ENCODE measurements around the gene CTDSPL2. TPM values are rescaled to one million over a fixed set of nuclear protein-coding genes. Genes with fewer than 3 reads are reported as not detected.

CTDSPL2 gene
- total RNA-seq, 1 donor from 2014 or later = 40.4 TPM

- H3K36me3 ChIP-seq (ENCODE audit: insufficient read depth, low read length) = peaks cover 9% of the 10 kb centered on the region
- H3K4me1 ChIP-seq (ENCODE audit: insufficient read depth, low read length) = peaks cover 2% of the 10 kb centered on the region
- no peak overlapping the region for H3K4me3 Mint-ChIP-seq (ENCODE audit: unreplicated experiment)
- H3K9ac ChIP-seq (ENCODE audit: low read length) = no peak overlapping the region
- H3K9me3 ChIP-seq (ENCODE audit: insufficient read depth, low read depth, low read length) = no peaks in the 10 kb centered on the region
- FAIRE-seq (no peak), DNase-seq (ENCODE audit: low read depth) (no peak)
- peaks cover 9% of the 10 kb centered on the region for H3K79me2 ChIP-seq (ENCODE audit: insufficient read depth, low read length)
- H2AFZ ChIP-seq (ENCODE audit: low read depth, low read length) = no peak overlapping the region
- TF ChIP-seq, protein P1, sequence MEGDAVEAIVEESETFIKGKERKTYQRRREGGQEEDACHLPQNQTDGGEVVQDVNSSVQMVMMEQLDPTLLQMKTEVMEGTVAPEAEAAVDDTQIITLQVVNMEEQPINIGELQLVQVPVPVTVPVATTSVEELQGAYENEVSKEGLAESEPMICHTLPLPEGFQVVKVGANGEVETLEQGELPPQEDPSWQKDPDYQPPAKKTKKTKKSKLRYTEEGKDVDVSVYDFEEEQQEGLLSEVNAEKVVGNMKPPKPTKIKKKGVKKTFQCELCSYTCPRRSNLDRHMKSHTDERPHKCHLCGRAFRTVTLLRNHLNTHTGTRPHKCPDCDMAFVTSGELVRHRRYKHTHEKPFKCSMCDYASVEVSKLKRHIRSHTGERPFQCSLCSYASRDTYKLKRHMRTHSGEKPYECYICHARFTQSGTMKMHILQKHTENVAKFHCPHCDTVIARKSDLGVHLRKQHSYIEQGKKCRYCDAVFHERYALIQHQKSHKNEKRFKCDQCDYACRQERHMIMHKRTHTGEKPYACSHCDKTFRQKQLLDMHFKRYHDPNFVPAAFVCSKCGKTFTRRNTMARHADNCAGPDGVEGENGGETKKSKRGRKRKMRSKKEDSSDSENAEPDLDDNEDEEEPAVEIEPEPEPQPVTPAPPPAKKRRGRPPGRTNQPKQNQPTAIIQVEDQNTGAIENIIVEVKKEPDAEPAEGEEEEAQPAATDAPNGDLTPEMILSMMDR (IDR thresholded peaks at IDR 0.05; ENCODE audit: insufficient read depth, low read depth, low read length) = no peak
- no peak for TF ChIP-seq EZH2 (IDR thresholded peaks at IDR 0.05; ENCODE audit: insufficient read depth, low read length)
- H3K27me3 ChIP-seq (ENCODE audit: insufficient read depth, low read length) = no peaks in the 10 kb centered on the region
- no peak overlapping the region for H3K4me2 ChIP-seq (ENCODE audit: low read length)
- no peaks in the 10 kb centered on the region for H3K27me3 Mint-ChIP-seq (ENCODE audit: low read depth, unreplicated experiment)
- H3K4me3 ChIP-seq (ENCODE audit: insufficient read depth, low read depth, low read length) = no peak overlapping the region
- H3K27ac Mint-ChIP-seq (ENCODE audit: unreplicated experiment) = no peak overlapping the region
- no peak overlapping the region for H3K27ac ChIP-seq (ENCODE audit: low read depth, low read length)
- H4K20me1 ChIP-seq (ENCODE audit: insufficient read depth, low read length) = no peaks in the 10 kb centered on the region
- H3K9me3 Mint-ChIP-seq (ENCODE audit: unreplicated experiment) = no peaks in the 10 kb centered on the region
- no peaks in the 10 kb centered on the region for H3K36me3 Mint-ChIP-seq (ENCODE audit: low read depth, unreplicated experiment)
- H3K4me1 Mint-ChIP-seq (ENCODE audit: low read depth, unreplicated experiment) = peaks cover 2% of the 10 kb centered on the region
Observed at GRCh38 chr15:44495562-44495961, 68.1 kb downstream of the CTDSPL2 start.

DNA sequence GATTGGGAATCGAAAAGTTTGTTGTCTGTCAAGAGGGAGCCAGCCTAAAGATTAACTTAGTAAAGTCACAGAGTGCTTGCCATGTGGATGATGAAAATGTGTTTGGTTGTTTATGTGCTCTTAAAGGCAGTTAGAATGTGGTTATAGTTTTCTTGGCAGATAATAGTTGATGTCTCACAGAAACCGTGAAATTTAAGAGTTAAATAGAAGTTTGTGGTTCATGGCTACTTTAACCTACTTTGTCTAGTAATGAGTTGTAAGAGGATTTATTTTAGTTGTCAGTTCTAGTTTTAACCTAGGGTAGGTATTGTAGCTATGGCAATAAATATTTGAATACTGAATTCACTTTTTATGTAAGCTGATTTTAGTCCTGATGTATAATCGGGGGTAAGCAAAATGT, 73.1 kb downstream of the CTDSPL2 start:
- Histone ChIP-seq H3K79me2 (ENCODE audit: insufficient read depth, low read length) (peaks cover 5% of the 10 kb centered on the region), H3K4me3 (ENCODE audit: insufficient read depth, low read depth, low read length) (no peak overlapping the region), H3K9me3 (ENCODE audit: insufficient read depth, low read depth, low read length) (no peaks in the 10 kb centered on the region), H3K4me1 (ENCODE audit: insufficient read depth, low read length) (no peaks in the 10 kb centered on the region), H3K36me3 (ENCODE audit: insufficient read depth, low read length) (peaks cover 10% of the 10 kb centered on the region), H4K20me1 (ENCODE audit: insufficient read depth, low read length) (no peaks in the 10 kb centered on the region), H3K9ac (ENCODE audit: low read length) (no peak overlapping the region), H3K4me2 (ENCODE audit: low read length) (no peak overlapping the region), H3K27me3 (ENCODE audit: insufficient read depth, low read length) (no peaks in the 10 kb centered on the region), H3K27ac (ENCODE audit: low read depth, low read length) (no peak overlapping the region), H2AFZ (ENCODE audit: low read depth, low read length) (no peak overlapping the region)
- no peak overlapping the region for H3K27ac Mint-ChIP-seq (ENCODE audit: unreplicated experiment)
- TF ChIP-seq, protein P1 (IDR thresholded peaks at IDR 0.05; ENCODE audit: insufficient read depth, low read depth, low read length) = no peak
- TF ChIP-seq EZH2 (IDR thresholded peaks at IDR 0.05; ENCODE audit: insufficient read depth, low read length) = no peak
- DNase-seq (ENCODE audit: low read depth) (no peak), FAIRE-seq (no peak)
- no peak overlapping the region for H3K4me3 Mint-ChIP-seq (ENCODE audit: unreplicated experiment)
- no peaks in the 10 kb centered on the region for H3K4me1 Mint-ChIP-seq (ENCODE audit: low read depth, unreplicated experiment)
- H3K27me3 Mint-ChIP-seq (ENCODE audit: low read depth, unreplicated experiment) = no peaks in the 10 kb centered on the region
- no peaks in the 10 kb centered on the region for H3K36me3 Mint-ChIP-seq (ENCODE audit: low read depth, unreplicated experiment)
- no peaks in the 10 kb centered on the region for H3K9me3 Mint-ChIP-seq (ENCODE audit: unreplicated experiment)

GRCh38 chr15:44501768-44502366, 74.4 kb downstream of the CTDSPL2 start:
- TF ChIP-seq, protein P1 (IDR thresholded peaks at IDR 0.05; ENCODE audit: insufficient read depth, low read depth, low read length) = peak; percentile 60
- no peak for TF ChIP-seq EZH2 (IDR thresholded peaks at IDR 0.05; ENCODE audit: insufficient read depth, low read length)
- peak; percentile 36 for DNase-seq (ENCODE audit: low read depth)
- Histone ChIP-seq H3K27ac (ENCODE audit: low read depth, low read length) (no peak overlapping the region), H3K79me2 (ENCODE audit: insufficient read depth, low read length) (peaks cover 5% of the 10 kb centered on the region), H4K20me1 (ENCODE audit: insufficient read depth, low read length) (no peaks in the 10 kb centered on the region), H3K4me2 (ENCODE audit: low read length) (no peak overlapping the region), H3K4me3 (ENCODE audit: insufficient read depth, low read depth, low read length) (no peak overlapping the region), H3K9ac (ENCODE audit: low read length) (no peak overlapping the region), H2AFZ (ENCODE audit: low read depth, low read length) (no peak overlapping the region), H3K9me3 (ENCODE audit: insufficient read depth, low read depth, low read length) (no peaks in the 10 kb centered on the region), H3K27me3 (ENCODE audit: insufficient read depth, low read length) (no peaks in the 10 kb centered on the region), H3K4me1 (ENCODE audit: insufficient read depth, low read length) (no peaks in the 10 kb centered on the region), H3K36me3 (ENCODE audit: insufficient read depth, low read length) (peaks cover 10% of the 10 kb centered on the region)
- no peak for FAIRE-seq
- no peaks in the 10 kb centered on the region for H3K4me1 Mint-ChIP-seq (ENCODE audit: low read depth, unreplicated experiment)
- no peaks in the 10 kb centered on the region for H3K36me3 Mint-ChIP-seq (ENCODE audit: low read depth, unreplicated experiment)
- H3K27ac Mint-ChIP-seq (ENCODE audit: unreplicated experiment) = no peak overlapping the region
- no peaks in the 10 kb centered on the region for H3K9me3 Mint-ChIP-seq (ENCODE audit: unreplicated experiment)
- no peak overlapping the region for H3K4me3 Mint-ChIP-seq (ENCODE audit: unreplicated experiment)
- no peaks in the 10 kb centered on the region for H3K27me3 Mint-ChIP-seq (ENCODE audit: low read depth, unreplicated experiment)
